Fibroblast of lung (primary cell): ENCODE measurements around the gene BMPR1B. TPM values are rescaled to one million over a fixed set of nuclear protein-coding genes. Genes with fewer than 3 reads are reported as not detected.

Experiments used
- DNase-seq, 2 donors: peaks; one replicate each; pipeline versions ENCODE4 v3.0.0 to v3.0.0-alpha.2; 2010; ENCODE audit warnings: low read depth in 2 of 2
- H2AFZ ChIP-seq: 2 replicates; pipeline ENCODE4 v1.5.1; 2012; ENCODE audit warnings: low read length, control low read depth, inconsistent platforms
- H3K27ac ChIP-seq: 2 replicates; pipeline ENCODE4 v1.5.1; 2011; ENCODE audit warnings: low read length, control low read depth; ENCODE audit not compliant: insufficient read depth
- H3K27me3 ChIP-seq: 2 replicates; pipeline ENCODE4 v1.5.1; 2011; ENCODE audit warnings: mild to moderate bottlenecking, low read length; ENCODE audit not compliant: control insufficient read depth, insufficient read depth
- H3K36me3 ChIP-seq: 2 replicates; pipeline ENCODE4 v1.5.1; 2011; ENCODE audit warnings: low read length; ENCODE audit not compliant: control insufficient read depth, insufficient read depth
- H3K4me1 ChIP-seq: 2 replicates; pipeline ENCODE4 v1.5.1; 2011; ENCODE audit warnings: low read length; ENCODE audit not compliant: control insufficient read depth, insufficient read depth; ENCODE audit errors: extremely low read depth
- H3K4me2 ChIP-seq: 2 replicates; pipeline ENCODE4 v1.5.1; 2011; ENCODE audit warnings: low read length, control low read depth; ENCODE audit not compliant: insufficient read depth; ENCODE audit errors: extremely low read depth
- H3K4me3 ChIP-seq, 4 experiments: fragments of 200-600 bp in 1 of 4; sonication (generic) in 1 of 4; replicated peaks in 1 of 4; 2 replicates each; pipeline ENCODE4 v1.5.1; 2011 to 2016; ENCODE audit warnings: low read length in 4 of 4, low read depth in 3 of 4, mild to moderate bottlenecking in 3 of 4, control low read depth in 2 of 4, inconsistent platforms in 1 of 4, mixed read lengths in 1 of 4; ENCODE audit not compliant: insufficient read depth in 1 of 4; ENCODE audit errors: control extremely low read depth in 1 of 4
- H3K79me2 ChIP-seq: 2 replicates; pipeline ENCODE4 v1.5.1; 2012; ENCODE audit warnings: mild to moderate bottlenecking, low read length, inconsistent platforms; ENCODE audit not compliant: control insufficient read depth, insufficient read depth
- H3K9ac ChIP-seq: 2 replicates; pipeline ENCODE4 v1.5.1; 2011; ENCODE audit warnings: mild to moderate bottlenecking, low read length, control low read depth; ENCODE audit not compliant: insufficient read depth
- H3K9me3 ChIP-seq: 2 replicates; pipeline ENCODE4 v1.5.1; 2012; ENCODE audit warnings: low read depth, low read length; ENCODE audit not compliant: control insufficient read depth, insufficient read depth
- H4K20me1 ChIP-seq: 2 replicates; pipeline ENCODE4 v1.5.1; 2011; ENCODE audit warnings: low read length; ENCODE audit not compliant: control insufficient read depth, insufficient read depth; ENCODE audit errors: extremely low read depth
- EZH2 ChIP-seq: IDR thresholded peaks from 2 replicates; pipeline ENCODE4 v1.5.1; 2012; ENCODE audit warnings: low read length, control low read depth, mild to moderate bottlenecking; ENCODE audit errors: missing control alignments
- polyA plus RNA-seq, 2 donors: library from polyadenylated mRNA; depleted of rRNA in 1 of 2; stranded (reverse) in 1 of 2; unstranded in 1 of 2; fragments of >200 nt; gene quantifications; 2 replicates each; pipeline ENCODE4 v1.2.1, GENCODE V29; 2011 to 2012; ENCODE audit warnings: missing spikeins in 1 of 2
- total RNA-seq: library from RNA; depleted of rRNA; stranded (reverse); fragments of >200 nt; gene quantifications from 2 replicates; pipeline ENCODE4 v1.2.1, GENCODE V29; 2014
- TF ChIP-seq, protein P1 (sequence below), 2 donors: IDR thresholded peaks in 1 of 2; conservative IDR thresholded peaks in 1 of 2; 1 replicate in 1 of 2; 2 replicates in 1 of 2; pipeline ENCODE4 v1.5.1; 2011 to 2012; ENCODE audit warnings: low read length in 2 of 2, control low read depth in 1 of 2, inconsistent platforms in 1 of 2, low read depth in 1 of 2, mild to moderate bottlenecking in 1 of 2

BMPR1B gene
- total and polyA plus RNA-seq, 2 donors (not counting 1 experiment from before 2014, with no cell fraction given): 0.17 to 0.45 TPM

DNA sequence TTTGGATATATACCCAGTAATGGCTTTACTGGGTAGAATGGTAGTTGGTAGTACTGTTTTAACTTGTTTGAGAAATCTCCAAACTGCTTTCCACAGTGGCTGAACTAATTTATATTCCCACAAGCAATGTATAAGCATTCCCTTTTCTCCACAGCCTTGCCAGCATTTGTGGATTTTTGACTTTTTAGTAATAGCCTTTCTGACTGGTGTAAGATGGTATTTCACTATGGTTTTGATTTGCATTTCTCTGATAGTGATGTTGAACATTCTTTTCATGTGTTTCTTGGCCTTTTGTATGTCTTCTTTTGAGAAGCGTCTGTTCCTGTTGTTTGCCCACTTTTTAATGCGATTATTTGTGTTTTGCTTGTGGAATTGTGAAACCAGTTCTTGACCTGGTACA is 290.5 kb downstream of the BMPR1B start:
- H3K4me1 ChIP-seq: no peaks in the 10 kb centered on the region
- TF ChIP-seq, protein P1, sequence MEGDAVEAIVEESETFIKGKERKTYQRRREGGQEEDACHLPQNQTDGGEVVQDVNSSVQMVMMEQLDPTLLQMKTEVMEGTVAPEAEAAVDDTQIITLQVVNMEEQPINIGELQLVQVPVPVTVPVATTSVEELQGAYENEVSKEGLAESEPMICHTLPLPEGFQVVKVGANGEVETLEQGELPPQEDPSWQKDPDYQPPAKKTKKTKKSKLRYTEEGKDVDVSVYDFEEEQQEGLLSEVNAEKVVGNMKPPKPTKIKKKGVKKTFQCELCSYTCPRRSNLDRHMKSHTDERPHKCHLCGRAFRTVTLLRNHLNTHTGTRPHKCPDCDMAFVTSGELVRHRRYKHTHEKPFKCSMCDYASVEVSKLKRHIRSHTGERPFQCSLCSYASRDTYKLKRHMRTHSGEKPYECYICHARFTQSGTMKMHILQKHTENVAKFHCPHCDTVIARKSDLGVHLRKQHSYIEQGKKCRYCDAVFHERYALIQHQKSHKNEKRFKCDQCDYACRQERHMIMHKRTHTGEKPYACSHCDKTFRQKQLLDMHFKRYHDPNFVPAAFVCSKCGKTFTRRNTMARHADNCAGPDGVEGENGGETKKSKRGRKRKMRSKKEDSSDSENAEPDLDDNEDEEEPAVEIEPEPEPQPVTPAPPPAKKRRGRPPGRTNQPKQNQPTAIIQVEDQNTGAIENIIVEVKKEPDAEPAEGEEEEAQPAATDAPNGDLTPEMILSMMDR (conservative IDR thresholded peaks at IDR 0.05 in 1 of 2, IDR thresholded peaks at IDR 0.05 in 1 of 2; ENCODE audit: low read depth in 1 of 2, low read length in 2 of 2): no peak
- TF ChIP-seq EZH2: no peak
- peak in 1 of 2 donors; percentile 56 for DNase-seq
- no peak overlapping the region for H3K9ac ChIP-seq
- H3K27me3 ChIP-seq: no peaks in the 10 kb centered on the region
- no peaks in the 10 kb centered on the region for H4K20me1 ChIP-seq
- no peak overlapping the region for H3K4me3 ChIP-seq
- no peak overlapping the region for H2AFZ ChIP-seq
- no peaks in the 10 kb centered on the region for H3K9me3 ChIP-seq
- no peak overlapping the region for H3K27ac ChIP-seq
- no peaks in the 10 kb centered on the region for H3K79me2 ChIP-seq
- H3K4me2 ChIP-seq: no peak overlapping the region
- H3K36me3 ChIP-seq: no peaks in the 10 kb centered on the region

DNA sequence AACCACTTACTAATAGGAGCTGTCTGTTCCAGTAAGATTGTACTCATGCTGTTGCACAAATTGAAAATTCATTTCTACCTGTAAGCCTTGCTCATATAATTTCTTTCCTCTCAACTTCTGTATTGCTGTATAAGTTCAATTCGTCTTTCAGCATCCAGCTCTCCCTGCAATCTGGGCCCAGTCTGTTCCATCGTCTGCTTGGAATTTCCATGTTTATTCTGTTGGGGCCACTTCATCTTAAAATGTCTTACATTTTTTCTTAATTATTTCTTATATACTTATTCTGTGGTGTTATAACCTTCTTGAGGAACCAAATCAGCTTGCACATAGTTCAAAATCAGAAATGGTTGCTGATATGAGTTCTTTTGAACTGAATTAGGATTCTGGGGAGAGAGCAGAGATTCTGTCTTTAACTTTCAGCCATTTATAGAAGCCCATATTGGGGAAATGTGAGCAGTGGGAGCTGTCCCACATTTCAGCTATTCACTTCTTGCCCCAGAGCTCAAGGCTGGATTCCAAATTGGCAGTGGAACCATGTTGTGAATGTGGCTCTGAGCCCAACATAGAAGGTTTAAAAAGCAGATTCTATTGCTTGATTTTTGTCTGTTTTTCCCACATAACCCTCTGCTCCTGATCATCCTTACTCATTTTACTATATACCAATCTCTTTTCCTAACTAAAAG is 291.9 kb downstream of the BMPR1B start:
- Histone ChIP-seq H3K9me3 (no peaks in the 10 kb centered on the region), H3K4me2 (no peak overlapping the region), H3K4me3 (no peak overlapping the region), H4K20me1 (no peaks in the 10 kb centered on the region), H3K9ac (no peak overlapping the region), H3K27me3 (no peaks in the 10 kb centered on the region), H3K27ac (no peak overlapping the region), H2AFZ (no peak overlapping the region), H3K36me3 (no peaks in the 10 kb centered on the region), H3K4me1 (no peaks in the 10 kb centered on the region), H3K79me2 (no peaks in the 10 kb centered on the region)
- no peak for TF ChIP-seq EZH2
- TF ChIP-seq, protein P1 (conservative IDR thresholded peaks at IDR 0.05 in 1 of 2, IDR thresholded peaks at IDR 0.05 in 1 of 2; ENCODE audit: low read depth in 1 of 2, low read length in 2 of 2): no peak
- DNase-seq: peak; percentile 34 to 54

DNA sequence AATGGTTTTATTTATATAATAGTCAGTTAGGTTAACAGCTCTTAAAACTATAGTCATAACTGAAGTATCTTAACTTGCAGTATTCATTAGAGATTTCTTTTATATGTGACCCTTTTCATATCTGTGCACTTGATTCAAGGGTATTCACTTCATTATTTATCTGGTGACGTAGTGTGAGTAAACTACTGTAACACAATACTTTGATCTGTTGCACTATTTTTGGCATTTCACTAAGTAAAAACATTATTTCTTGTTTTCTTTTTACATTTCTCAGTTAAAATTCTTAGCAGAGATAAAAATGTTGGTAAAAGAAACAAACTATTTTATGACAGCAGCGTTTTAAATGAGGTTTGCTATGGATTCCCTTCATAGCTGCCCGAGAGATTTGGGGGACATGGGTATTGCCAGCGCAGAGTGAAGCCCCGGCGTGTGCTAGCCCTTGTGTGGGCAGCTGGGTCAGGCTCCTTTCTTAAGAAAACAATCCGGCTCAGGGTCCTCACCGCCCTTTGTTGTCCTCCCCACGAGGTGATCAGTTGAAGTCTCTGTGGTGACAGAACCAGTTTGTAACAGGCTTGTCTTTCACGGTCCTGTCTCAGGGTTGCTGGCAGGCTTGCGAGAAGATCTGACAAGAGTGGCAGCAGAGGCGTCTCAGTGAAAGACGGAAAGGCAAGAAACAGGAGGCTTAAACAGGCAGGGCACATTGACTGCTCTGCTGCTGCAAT is 293.4 kb downstream of the BMPR1B start:
- no peaks in the 10 kb centered on the region for H3K27me3 ChIP-seq
- peak overlapping the region in 1 of 4 experiments; percentile 27 for H3K4me3 ChIP-seq
- TF ChIP-seq, protein P1 (conservative IDR thresholded peaks at IDR 0.05 in 1 of 2, IDR thresholded peaks at IDR 0.05 in 1 of 2; ENCODE audit: low read depth in 1 of 2, low read length in 2 of 2): no peak
- no peak for TF ChIP-seq EZH2
- H4K20me1 ChIP-seq: no peaks in the 10 kb centered on the region
- peak overlapping the region; percentile 52 for H2AFZ ChIP-seq
- H3K4me1 ChIP-seq: no peaks in the 10 kb centered on the region
- no peak overlapping the region for H3K27ac ChIP-seq
- H3K36me3 ChIP-seq: no peaks in the 10 kb centered on the region
- H3K79me2 ChIP-seq: no peaks in the 10 kb centered on the region
- H3K9me3 ChIP-seq: no peaks in the 10 kb centered on the region
- H3K4me2 ChIP-seq: no peak overlapping the region
- DNase-seq: peak in 1 of 2 donors; percentile 3
- H3K9ac ChIP-seq: no peak overlapping the region
